Kidney (tissue), 14 donors: ENCODE data around the gene PCID2. TPM values are rescaled to one million over a fixed set of nuclear protein-coding genes. Genes with fewer than 3 reads are reported as not detected.

Source experiments
- DNase-seq, 5 donors: peaks; one replicate each; pipeline ENCODE4 v3.0.0-alpha.2; 2013 to 2020
- FAIRE-seq: peaks from 2 replicates; lab custom pipeline; 2012; peaks lifted over from hg19 to GRCh38; lab: Jason Lieb, UNC
- H3K27ac ChIP-seq, 2 donors: one replicate each; pipeline ENCODE4 v1.7.0; 2013; ENCODE audit warnings: low read depth in 2 of 2, low read length in 2 of 2, inconsistent platforms in 1 of 2
- H3K27me3 ChIP-seq: one replicate; pipeline ENCODE4 v1.7.1; 2013; ENCODE audit warnings: low read length, inconsistent platforms; ENCODE audit not compliant: control insufficient read depth, insufficient read depth
- H3K36me3 ChIP-seq, 3 donors: one replicate each; pipeline versions ENCODE4 v1.7.0 to v1.7.1; 2013; ENCODE audit warnings: low read length in 3 of 3, control low read depth in 1 of 3, inconsistent platforms in 1 of 3; ENCODE audit not compliant: insufficient read depth in 3 of 3, control insufficient read depth in 2 of 3
- H3K4me1 ChIP-seq, 3 donors: one replicate each; pipeline versions ENCODE4 v1.7.0 to v1.7.1; 2013; ENCODE audit warnings: low read length in 3 of 3, inconsistent platforms in 1 of 3, low read depth in 1 of 3; ENCODE audit not compliant: control insufficient read depth in 2 of 3, insufficient read depth in 2 of 3
- H3K4me3 ChIP-seq, 3 donors: one replicate each; pipeline versions ENCODE4 v1.7.0 to v1.8.1; 2013; ENCODE audit warnings: low read length in 3 of 3, control low read depth in 1 of 3, inconsistent platforms in 1 of 3
- H3K9ac ChIP-seq, 3 donors: one replicate each; pipeline versions ENCODE4 v1.7.0 to v1.7.1; 2013; ENCODE audit warnings: low read length in 3 of 3, control low read depth in 1 of 3, inconsistent platforms in 1 of 3
- H3K9me3 ChIP-seq, 3 donors: one replicate each; pipeline versions ENCODE4 v1.7.0 to v1.7.1; 2013; ENCODE audit warnings: low read length in 3 of 3, control low read depth in 1 of 3, inconsistent platforms in 1 of 3; ENCODE audit not compliant: control insufficient read depth in 2 of 3, insufficient read depth in 1 of 3
- CTCF ChIP-seq: IDR thresholded peaks from 3 replicates; pipeline ENCODE4 v1.5.1; 2012; ENCODE audit warnings: mild to moderate bottlenecking, moderate library complexity, borderline replicate concordance; ENCODE audit not compliant: insufficient read depth; ENCODE audit errors: extremely low read depth
- intact Hi-C: fragments of 100-400 bp; cut with DNase I; formaldehyde crosslinking; loops from one replicate; pipeline ENCODE4 v1.11.1; 2022
- polyA plus RNA-seq: library from polyadenylated mRNA; stranded (reverse); fragments of 350-450 nt; fragmentation: Illumina TruSeq; extraction: RNeasy Lipid Tissue Mini Kit (QIAGEN cat#74804); gene quantifications from one replicate; pipeline ENCODE4 v1.2.3, GENCODE V29; 2014; ENCODE audit warnings: low read depth, low replicate concordance; ENCODE audit not compliant: insufficient read depth
- total RNA-seq: library from RNA; stranded (reverse); fragmentation: NEBNext Ultra II Directional; extraction: Animal tissue kit (Norgen Biotek cat#: 25700); gene quantifications from one replicate; pipeline ENCODE4 v1.2.1, GENCODE V29; 2021
- donor health status: control.
- donor health status: control.
- donor health status: control.
- donor health status: control.
- donor health status: control.
- donor health status: DM: yes; HTN: yes; CAD: no.
- donor health status: Normal renal cell carcinoma (clear cell type).

PCID2 gene
- total and polyA plus RNA-seq, 2 donors from 2014 or later: 22.9 to 34.9 TPM

DNA sequence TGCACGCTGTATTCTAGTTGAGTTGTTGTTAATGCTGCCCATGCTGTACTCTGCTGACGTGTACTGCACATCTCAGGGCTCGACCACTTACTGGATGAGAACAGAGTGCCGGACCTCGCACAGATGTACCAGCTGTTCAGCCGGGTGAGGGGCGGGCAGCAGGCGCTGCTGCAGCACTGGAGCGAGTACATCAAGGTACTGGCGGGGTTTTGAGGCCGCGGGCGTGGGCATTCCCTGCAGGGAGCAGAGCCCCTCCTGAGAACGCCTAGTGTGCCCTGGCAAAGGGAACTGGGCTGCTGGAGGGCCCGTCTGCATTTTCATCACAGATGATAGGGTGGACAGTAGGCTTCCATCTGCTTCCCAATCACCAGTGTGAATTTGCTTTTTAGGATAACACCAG is 30.9 kb upstream of the PCID2 start:
- no peak for DNase-seq
- peaks cover 4 to 53% (median 24%) of the 10 kb centered on the region in 3 donors for H3K36me3 ChIP-seq
- no peak for TF ChIP-seq CTCF

DNA sequence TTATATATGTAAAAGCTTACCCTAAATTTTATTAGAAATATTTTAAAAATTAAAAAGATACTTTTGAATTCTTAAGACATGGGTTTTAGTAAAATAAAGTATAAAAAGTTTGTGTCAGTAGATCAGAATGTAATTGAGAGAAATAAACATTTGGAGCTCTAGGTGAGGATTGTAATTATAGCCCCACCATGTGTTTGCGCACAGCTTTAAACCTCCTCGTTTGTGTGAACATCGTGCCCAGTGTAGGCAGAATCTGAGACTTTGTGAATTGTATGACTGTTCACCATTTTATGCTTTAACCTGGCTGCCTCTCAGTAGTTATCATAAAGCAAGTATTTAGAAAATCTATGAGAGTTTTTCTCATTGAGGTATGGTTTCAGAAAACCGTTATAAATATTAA is 30.1 kb upstream of the PCID2 start:
- Histone ChIP-seq H3K9me3 (no peaks in the 10 kb centered on the region), H3K27ac (no peak overlapping the region), H3K36me3 (peaks cover 4 to 46% (median 19%) of the 10 kb centered on the region in 3 donors), H3K4me1 (no peaks in the 10 kb centered on the region), H3K4me3 (no peak overlapping the region), H3K27me3 (no peaks in the 10 kb centered on the region), H3K9ac (no peak overlapping the region)
- no peak for TF ChIP-seq CTCF
- DNase-seq (peak in 1 of 5 donors; percentile 5), FAIRE-seq (no peak)
- intact Hi-C loops: no loop called here

More for the DNA sequence above, 30.9 kb upstream of the PCID2 start:
- no peaks in the 10 kb centered on the region for H3K9me3 ChIP-seq
- intact Hi-C loops: no loop called here
- no peak overlapping the region for H3K4me3 ChIP-seq
- no peak for FAIRE-seq
- no peak overlapping the region for H3K27ac ChIP-seq
- no peaks in the 10 kb centered on the region for H3K27me3 ChIP-seq
- H3K4me1 ChIP-seq: no peaks in the 10 kb centered on the region
- H3K9ac ChIP-seq: no peak overlapping the region

DNA sequence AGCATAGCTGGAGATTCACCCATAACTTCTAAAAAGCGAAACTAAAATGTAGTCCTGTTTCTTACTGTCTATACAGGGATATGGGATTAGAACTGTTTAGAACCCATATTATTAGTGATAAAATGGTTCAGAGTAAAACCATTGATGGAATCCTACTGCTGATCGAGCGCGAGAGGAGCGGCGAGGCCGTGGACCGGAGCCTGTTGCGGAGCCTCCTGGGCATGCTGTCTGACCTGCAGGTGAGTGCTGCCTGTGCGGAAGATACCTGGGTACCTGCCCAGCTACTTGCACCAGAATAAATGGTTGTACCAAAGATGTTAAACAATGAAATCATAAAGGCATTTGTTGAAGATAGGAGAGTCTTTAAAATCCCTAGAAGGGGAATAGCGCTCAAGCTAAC is 24.6 kb upstream of the PCID2 start:
- no peak for TF ChIP-seq CTCF
- Histone ChIP-seq H3K9me3 (no peaks in the 10 kb centered on the region), H3K9ac (no peak overlapping the region), H3K27me3 (no peaks in the 10 kb centered on the region), H3K4me1 (peaks cover 0 to 3% (median 0%) of the 10 kb centered on the region in 3 donors), H3K36me3 (peaks cover 4 to 38% (median 28%) of the 10 kb centered on the region in 3 donors), H3K27ac (no peak overlapping the region), H3K4me3 (no peak overlapping the region)
- DNase-seq (no peak), FAIRE-seq (no peak)
- intact Hi-C loops: no loop called here
